Peyer's patch (tissue), 4 donors: ENCODE data around the gene XG.

Source experiments
- POLR2A ChIP-seq, 2 donors: fragments of 450-650 bp; IDR thresholded peaks; one replicate each; pipeline ENCODE4 v1.5.1; 2017; ENCODE audit warnings: antibody characterized with exemption in 2 of 2, mild to moderate bottlenecking in 2 of 2, moderate library complexity in 2 of 2
- TF ChIP-seq, protein P1 (sequence below), 6 experiments: fragments of 450-650 bp in 4 of 6; fragments of 200-600 bp in 2 of 6; sonication (generic) in 1 of 6; IDR thresholded peaks; one replicate each; pipeline ENCODE4 v1.5.1; 2017 to 2019; ENCODE audit warnings: antibody characterized with exemption in 6 of 6, mild to moderate bottlenecking in 3 of 6, moderate library complexity in 1 of 6

DNA sequence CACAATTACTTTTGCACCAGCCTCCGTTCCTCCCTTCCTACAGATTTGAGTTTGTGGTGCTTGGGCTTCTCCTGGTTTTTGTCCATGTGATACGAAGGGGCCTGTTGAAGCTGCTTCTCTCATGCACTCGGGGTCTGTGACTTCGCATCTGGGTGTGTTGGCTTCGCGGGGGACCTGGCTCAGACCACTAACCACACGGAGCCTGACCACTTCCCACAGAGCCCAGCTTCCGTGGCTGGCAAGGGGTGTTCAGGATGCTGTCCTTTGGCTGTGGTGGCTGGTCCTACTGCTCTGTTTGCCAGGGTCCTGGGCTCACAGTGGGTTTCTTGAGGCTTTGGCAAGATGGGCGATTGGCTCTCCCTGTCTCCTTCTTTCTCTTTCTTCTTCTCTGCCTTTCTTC, 19.8 kb upstream of the XG start:
- TF ChIP-seq, protein P1, sequence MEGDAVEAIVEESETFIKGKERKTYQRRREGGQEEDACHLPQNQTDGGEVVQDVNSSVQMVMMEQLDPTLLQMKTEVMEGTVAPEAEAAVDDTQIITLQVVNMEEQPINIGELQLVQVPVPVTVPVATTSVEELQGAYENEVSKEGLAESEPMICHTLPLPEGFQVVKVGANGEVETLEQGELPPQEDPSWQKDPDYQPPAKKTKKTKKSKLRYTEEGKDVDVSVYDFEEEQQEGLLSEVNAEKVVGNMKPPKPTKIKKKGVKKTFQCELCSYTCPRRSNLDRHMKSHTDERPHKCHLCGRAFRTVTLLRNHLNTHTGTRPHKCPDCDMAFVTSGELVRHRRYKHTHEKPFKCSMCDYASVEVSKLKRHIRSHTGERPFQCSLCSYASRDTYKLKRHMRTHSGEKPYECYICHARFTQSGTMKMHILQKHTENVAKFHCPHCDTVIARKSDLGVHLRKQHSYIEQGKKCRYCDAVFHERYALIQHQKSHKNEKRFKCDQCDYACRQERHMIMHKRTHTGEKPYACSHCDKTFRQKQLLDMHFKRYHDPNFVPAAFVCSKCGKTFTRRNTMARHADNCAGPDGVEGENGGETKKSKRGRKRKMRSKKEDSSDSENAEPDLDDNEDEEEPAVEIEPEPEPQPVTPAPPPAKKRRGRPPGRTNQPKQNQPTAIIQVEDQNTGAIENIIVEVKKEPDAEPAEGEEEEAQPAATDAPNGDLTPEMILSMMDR (IDR thresholded peaks at IDR 0.05), result no peak
- TF ChIP-seq POLR2A (IDR thresholded peaks at IDR 0.05), result no peak
